GM12878 (cell line): ENCODE results near the gene ZNF764. TPM values are rescaled to one million over a fixed set of nuclear protein-coding genes. Genes with fewer than 3 reads are reported as not detected.

Experiments used
- ATF7 ChIP-seq: fragments of 450-650 bp; IDR thresholded peaks from 2 replicates; pipeline ENCODE4 v1.6.1; 2016; ENCODE audit warnings: low read depth, mild to moderate bottlenecking
- BACH1 ChIP-seq: fragments of 450-650 bp; IDR thresholded peaks from 2 replicates; pipeline ENCODE4 v1.6.1; 2017; ENCODE audit warnings: mild to moderate bottlenecking, borderline replicate concordance
- BCL11A ChIP-seq: IDR thresholded peaks from 2 replicates; pipeline ENCODE4 v1.6.1; 2011; ENCODE audit warnings: low read depth, low read length
- ELK1 ChIP-seq: IDR thresholded peaks from 2 replicates; pipeline ENCODE4 v1.6.1; 2012; ENCODE audit warnings: low read depth, low read length, improper control_type of control experiment
- ESRRA ChIP-seq: IDR thresholded peaks from 2 replicates; pipeline ENCODE4 v1.6.1; 2012; ENCODE audit warnings: mild to moderate bottlenecking, low read length, improper control_type of control experiment
- FOS ChIP-seq: IDR thresholded peaks from 3 replicates; pipeline ENCODE4 v1.6.1; 2011; ENCODE audit warnings: borderline replicate concordance; ENCODE audit not compliant: insufficient read length; ENCODE audit errors: extremely low read depth
- IKZF2 ChIP-seq, 2 experiments: fragments of 450-650 bp; IDR thresholded peaks; 2 replicates each; pipeline ENCODE4 v1.6.1; 2017; ENCODE audit warnings: mild to moderate bottlenecking in 2 of 2, moderate library complexity in 2 of 2
- MEF2A ChIP-seq: IDR thresholded peaks from 2 replicates; pipeline ENCODE4 v1.6.1; 2011; ENCODE audit warnings: low read depth, mild to moderate bottlenecking, low read length, moderate library complexity; ENCODE audit not compliant: insufficient read depth
- MYC ChIP-seq: IDR thresholded peaks from 2 replicates; pipeline ENCODE4 v1.6.1; 2011; ENCODE audit warnings: mild to moderate bottlenecking, low read length, moderate library complexity, inconsistent platforms; ENCODE audit not compliant: insufficient read depth, insufficient replicate concordance, insufficient read length, severe bottlenecking
- NFIC ChIP-seq: IDR thresholded peaks from 2 replicates; pipeline ENCODE4 v1.6.1; 2012; ENCODE audit warnings: low read depth, mild to moderate bottlenecking, inconsistent platforms, low read length, moderate library complexity
- NR2C2 ChIP-seq: IDR thresholded peaks from 2 replicates; pipeline ENCODE4 v1.6.1; 2011; ENCODE audit warnings: borderline replicate concordance, low read depth; ENCODE audit not compliant: control insufficient read depth, insufficient read length
- RFX5 ChIP-seq: IDR thresholded peaks from 2 replicates; pipeline ENCODE4 v1.6.1; 2011; ENCODE audit warnings: low read depth, low read length, improper control_type of control experiment
- SMC3 ChIP-seq: IDR thresholded peaks from 2 replicates; pipeline ENCODE4 v1.6.1; 2011; ENCODE audit warnings: low read length, improper control_type of control experiment, borderline replicate concordance
- USF1 ChIP-seq: IDR thresholded peaks from 2 replicates; pipeline ENCODE4 v1.6.1; 2011; ENCODE audit warnings: borderline replicate concordance, low read depth, mild to moderate bottlenecking, moderate library complexity, mixed read lengths, low read length; ENCODE audit not compliant: insufficient read depth; ENCODE audit errors: extremely low read length
- ZBED1 ChIP-seq: IDR thresholded peaks from 2 replicates; pipeline ENCODE4 v1.6.1; 2016; ENCODE audit warnings: borderline replicate concordance
- ZBTB4 ChIP-seq: fragments of 450-650 bp; formaldehyde crosslinking; IDR thresholded peaks from 2 replicates; pipeline ENCODE4 v1.4.0; 2022; ENCODE audit warnings: mild to moderate bottlenecking, moderate library complexity
- ZNF24 ChIP-seq: fragments of 450-650 bp; IDR thresholded peaks from 2 replicates; pipeline ENCODE4 v1.6.1; 2017; ENCODE audit warnings: antibody characterized with exemption, mild to moderate bottlenecking
- ZNF274 ChIP-seq: IDR thresholded peaks from one replicate; pipeline ENCODE4 v1.8.0; 2011; ENCODE audit not compliant: insufficient read length, insufficient read depth
- polyA plus RNA-seq, 11 experiments: library from polyadenylated mRNA; depleted of rRNA in 4 of 11; unstranded in 6 of 11; stranded (reverse) in 5 of 11; fragments of >200 nt; fragmentation: Nextera tagmentation in 4 of 11; fragmentation: Illumina TruSeq in 1 of 11; extraction: Ambion mirVana in 4 of 11; extraction: Trizol in 1 of 11; gene quantifications; 1 replicate in 1 of 11; 2 replicates in 10 of 11; pipeline versions ENCODE4 v1.2.1 to v1.2.3, GENCODE V29; 2011 to 2016; ENCODE audit warnings: inconsistent platforms in 2 of 11, missing spikeins in 2 of 11, low read depth in 1 of 11
- total RNA-seq, 4 experiments: library from RNA; depleted of rRNA in 3 of 4; stranded (reverse); fragments of >200 nt in 3 of 4; fragmentation: Illumina TruSeq in 1 of 4; extraction: Trizol in 1 of 4; gene quantifications; 2 replicates each; pipeline versions ENCODE4 v1.2.1 to v1.2.3, GENCODE V29; 2013 to 2021

Gene ZNF764
- total and polyA plus RNA-seq, 10 of the 15 experiments (the other 5 are each of a cell fraction or from before 2014, with no cell fraction given) = 0.61 to 11.9 (median 3.8) TPM

- TF ChIP-seq ZBTB4 = 0 out of 2 replicates have a peak, but pooled peaks have one; percentile 25
- TF ChIP-seq IKZF2 (IDR thresholded peaks at IDR 0.05) = no peak; a peak in 1 of 4 replicates
- TF ChIP-seq BCL11A = no peak
- TF ChIP-seq NFIC = no peak; the same call in 1 of the 2 replicates
- peak; percentile 22; the same call in 1 of the 2 replicates for TF ChIP-seq SMC3
- no peak for TF ChIP-seq NR2C2
- TF ChIP-seq USF1 = no peak
- TF ChIP-seq ZNF24 = no peak
- TF ChIP-seq BACH1 = peak; percentile 90
- no peak for TF ChIP-seq MYC
- TF ChIP-seq MEF2A = no peak
- TF ChIP-seq ELK1 = 0 out of 2 replicates have a peak, but pooled peaks have one; percentile 29
- TF ChIP-seq ZNF274 = no peak
- TF ChIP-seq ATF7 = peak; percentile 64; the same call in 1 of the 2 replicates
- TF ChIP-seq ZBED1 = no peak
- TF ChIP-seq RFX5 = no peak
- TF ChIP-seq FOS = peak; percentile 45
- TF ChIP-seq ESRRA = no peak; the same call in 1 of the 2 replicates
Measured at GRCh38 chr16:30571445-30572322, 13.5 kb upstream of the ZNF764 start, which contains the start of gene ZNF688 (continued).
